Effector memory CD8-positive, alpha-beta T cell (primary cell): Measurements from ENCODE around the gene YPEL1.
"Not testable (repeated sequence)": the region's sequence is repeated elsewhere in the genome, so short reads cannot be mapped to it uniquely, and the experiment has no call there.

Source experiments
- ATAC-seq: fragments of 150-1000 bp; cut with Tn5 transposase; replicated peaks from 2 replicates; pipeline ENCODE4 v1.10.0; 2021; ENCODE audit warnings: mild to moderate bottlenecking, moderate library complexity
- DNase-seq, 3 experiments: peaks; one replicate each; pipeline ENCODE4 v3.0.0; 2021
- H3K27ac Mint-ChIP-seq, 2 donors: one replicate each; pipeline ENCODE4 v1.8.0; 2022; ENCODE audit warnings: mild to moderate bottlenecking in 2 of 2, mixed read lengths in 2 of 2, moderate library complexity in 2 of 2
- H3K27me3 Mint-ChIP-seq, 2 donors: one replicate each; pipeline ENCODE4 v1.8.0; 2022; ENCODE audit warnings: mixed read lengths in 2 of 2
- H3K36me3 Mint-ChIP-seq: one replicate; pipeline ENCODE4 v1.8.0; 2022; ENCODE audit warnings: mild to moderate bottlenecking, moderate library complexity, mixed read lengths; ENCODE audit not compliant: insufficient read depth
- H3K4me1 Mint-ChIP-seq, 2 donors: one replicate each; pipeline ENCODE4 v1.8.0; 2022; ENCODE audit warnings: low read depth in 2 of 2, mixed read lengths in 2 of 2
- H3K4me3 Mint-ChIP-seq, 2 donors: one replicate each; pipeline ENCODE4 v1.8.0; 2022; ENCODE audit warnings: mild to moderate bottlenecking in 2 of 2, mixed read lengths in 2 of 2, moderate library complexity in 2 of 2
- H3K9me3 Mint-ChIP-seq, 2 donors: one replicate each; pipeline ENCODE4 v1.8.0; 2022; ENCODE audit warnings: mixed read lengths in 2 of 2

YPEL1 gene

GRCh38 chr22:21725956-21726649 lies 9.5 kb downstream of the YPEL1 start:
- peaks cover 17 to 27% of the 10 kb centered on the region in 2 donors for H3K4me1 Mint-ChIP-seq
- ATAC-seq: no peak
- peak overlapping the region in 1 of 2 donors; percentile 79 for H3K27ac Mint-ChIP-seq

DNA sequence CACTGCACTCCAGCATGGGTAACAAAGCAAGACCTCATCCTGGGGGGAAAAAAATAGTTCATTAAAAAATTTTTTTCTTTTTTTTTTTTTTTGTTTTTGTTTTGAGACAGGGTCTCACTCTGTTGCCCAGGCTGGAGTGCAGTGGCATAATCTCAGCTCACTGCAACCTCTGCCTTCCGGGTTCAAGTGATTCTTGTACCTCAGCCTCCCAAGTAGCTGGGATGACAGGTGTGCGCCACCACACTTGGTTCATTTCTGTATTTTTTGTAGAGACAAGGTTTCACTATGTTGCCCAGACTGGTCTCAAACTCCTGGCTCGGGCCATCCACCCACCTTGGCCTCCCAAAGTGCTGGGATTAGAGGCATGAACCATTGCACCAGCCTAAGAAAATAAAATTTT lies 11.1 kb downstream of the YPEL1 start:
- DNase-seq, H3K9me3 Mint-ChIP-seq, H3K27ac Mint-ChIP-seq, H3K4me3 Mint-ChIP-seq, H3K27me3 Mint-ChIP-seq, ATAC-seq: not testable (repeated sequence)
- Mint-ChIP-seq H3K36me3 (peaks cover 27% of the 10 kb centered on the region), H3K4me1 (peaks cover 10 to 18% of the 10 kb centered on the region in 2 donors)

More at GRCh38 chr22:21725956-21726649, 9.5 kb downstream of the YPEL1 start:
- Mint-ChIP-seq H3K4me3 (peak overlapping the region; percentile 56), H3K36me3 (peaks cover 27% of the 10 kb centered on the region), H3K9me3 (no peaks in the 10 kb centered on the region), H3K27me3 (no peaks in the 10 kb centered on the region)
- DNase-seq: no peak

GRCh38 chr22:21721195-21721852 lies 14.3 kb downstream of the YPEL1 start:
- Mint-ChIP-seq H3K4me1 (peaks cover 14 to 20% of the 10 kb centered on the region in 2 donors), H3K36me3 (peaks cover 14% of the 10 kb centered on the region)
- not testable (repeated sequence) for H3K27ac Mint-ChIP-seq

DNA sequence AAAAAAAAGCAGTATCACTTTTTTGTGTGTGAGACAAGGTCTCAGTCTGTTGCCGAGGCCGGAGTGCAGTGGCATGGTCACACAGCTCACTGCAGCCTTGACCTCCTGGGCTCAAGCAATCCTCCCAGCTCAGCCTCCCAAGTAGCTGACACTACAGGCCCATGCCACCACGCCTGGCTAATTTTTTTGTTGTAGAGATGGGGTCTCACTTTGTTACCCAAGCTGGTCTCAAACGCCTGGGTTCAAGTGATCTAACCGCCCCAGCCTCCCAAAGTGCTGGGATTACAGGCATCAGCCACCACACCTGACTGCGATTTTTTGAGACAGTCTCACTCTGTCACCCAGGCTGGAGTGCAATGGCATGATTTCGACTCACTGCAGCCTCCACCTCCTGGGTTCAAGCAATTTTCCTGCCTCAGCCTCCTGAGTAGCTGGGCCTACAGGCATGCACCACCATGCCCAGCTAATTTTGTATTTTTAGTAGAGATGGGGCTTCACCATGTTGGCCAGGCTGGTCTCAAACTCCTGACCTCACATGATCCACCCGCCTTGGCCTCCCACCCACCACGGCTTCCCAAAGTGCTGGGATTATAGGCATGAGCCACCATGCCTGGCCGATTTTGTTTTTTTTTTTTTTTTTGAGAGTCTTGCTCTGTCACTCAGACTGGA lies 15.3 kb downstream of the YPEL1 start:
- not testable (repeated sequence) for H3K36me3 Mint-ChIP-seq, H3K27me3 Mint-ChIP-seq, H3K9me3 Mint-ChIP-seq, DNase-seq, ATAC-seq, H3K4me3 Mint-ChIP-seq
- Mint-ChIP-seq H3K27ac (peak overlapping the region; percentile 55 to 84), H3K4me1 (peaks cover 14 to 17% of the 10 kb centered on the region in 2 donors)

More at GRCh38 chr22:21721195-21721852, 14.3 kb downstream of the YPEL1 start:
- H3K4me3 Mint-ChIP-seq, H3K9me3 Mint-ChIP-seq, H3K27me3 Mint-ChIP-seq, ATAC-seq, DNase-seq: not testable (repeated sequence)

- no peak for ATAC-seq
- peak overlapping the region in 1 of 2 donors; percentile 1 for H3K4me3 Mint-ChIP-seq
- H3K9me3 Mint-ChIP-seq: no peaks in the 10 kb centered on the region
- peaks cover 9% of the 10 kb centered on the region for H3K36me3 Mint-ChIP-seq
- H3K4me1 Mint-ChIP-seq: peaks cover 14 to 16% of the 10 kb centered on the region in 2 donors
- H3K27ac Mint-ChIP-seq: peak overlapping the region; percentile 55 to 84
- DNase-seq: no peak
- no peaks in the 10 kb centered on the region for H3K27me3 Mint-ChIP-seq
Measured at GRCh38 chr22:21719024-21719423, 16.6 kb downstream of the YPEL1 start.

GRCh38 chr22:21718499-21718898 lies 17.1 kb downstream of the YPEL1 start:
- Mint-ChIP-seq H3K27ac (peak overlapping the region; percentile 55 to 84), H3K4me3 (no peak overlapping the region), H3K36me3 (peaks cover 5% of the 10 kb centered on the region), H3K27me3 (no peaks in the 10 kb centered on the region), H3K4me1 (peaks cover 16 to 19% of the 10 kb centered on the region in 2 donors), H3K9me3 (no peaks in the 10 kb centered on the region)
- DNase-seq: no peak
- no peak for ATAC-seq

DNA sequence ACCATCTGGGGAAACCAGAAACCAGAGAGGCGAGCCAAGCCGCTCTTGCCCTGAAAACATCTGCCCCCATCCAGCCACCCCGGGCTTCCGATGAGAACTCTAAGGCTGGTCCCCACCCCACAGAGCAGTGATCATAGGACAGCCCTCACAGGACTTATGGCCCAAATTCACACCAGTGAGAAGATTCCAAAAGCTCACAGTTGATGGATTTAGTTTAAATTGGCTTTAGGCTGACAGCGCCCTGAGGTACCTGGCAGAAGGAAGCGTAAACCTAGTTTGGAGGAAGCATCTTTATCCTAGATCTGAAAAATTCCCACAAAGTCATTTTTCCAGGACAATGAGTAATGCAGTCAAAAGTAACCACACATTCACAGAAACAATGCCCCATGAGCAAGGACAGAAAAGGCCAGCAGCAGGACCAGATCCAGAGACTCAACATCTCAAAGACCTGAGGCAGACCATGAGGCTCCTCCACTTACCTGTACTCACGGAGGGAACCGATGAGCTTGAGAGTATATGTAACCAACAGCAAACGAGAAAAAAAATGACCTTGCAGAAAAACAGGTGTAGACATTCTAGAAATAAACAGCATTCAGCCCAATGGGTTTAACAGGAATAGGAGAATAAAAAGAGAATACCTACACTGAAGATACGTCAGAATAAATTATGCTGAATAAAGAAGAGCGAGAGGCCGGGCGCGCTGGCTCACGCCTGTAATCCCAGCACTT lies 19.0 kb downstream of the YPEL1 start:
- DNase-seq, H3K9me3 Mint-ChIP-seq, H3K27me3 Mint-ChIP-seq, ATAC-seq, H3K36me3 Mint-ChIP-seq, H3K4me3 Mint-ChIP-seq: not testable (repeated sequence)
- Mint-ChIP-seq H3K4me1 (peaks cover 24 to 27% of the 10 kb centered on the region in 2 donors), H3K27ac (peak overlapping the region; percentile 20 to 64)

DNA sequence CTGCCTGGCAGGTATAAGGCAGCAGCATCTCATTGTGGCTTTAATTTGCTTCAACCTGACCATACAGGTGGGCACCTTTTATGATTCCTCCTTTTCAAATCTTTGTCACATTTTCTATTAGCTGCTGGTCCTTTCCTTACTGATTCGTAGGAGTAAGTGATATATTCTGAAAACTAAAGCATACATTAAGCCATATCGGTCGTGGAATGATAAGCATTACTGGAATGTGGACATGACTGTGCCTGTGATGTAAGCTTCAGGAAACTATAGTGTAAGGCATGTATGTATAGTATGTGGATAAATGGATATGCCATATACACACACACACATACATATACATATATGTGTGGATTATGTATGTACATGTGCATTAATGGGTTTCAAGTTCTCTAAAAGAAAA lies 20.8 kb downstream of the YPEL1 start:
- H3K27ac Mint-ChIP-seq: no peak overlapping the region
- peaks cover 12% of the 10 kb centered on the region for H3K36me3 Mint-ChIP-seq
- peaks cover 24 to 27% of the 10 kb centered on the region in 2 donors for H3K4me1 Mint-ChIP-seq
- no peak overlapping the region for H3K4me3 Mint-ChIP-seq
- DNase-seq (no peak), ATAC-seq (no peak)
- H3K27me3 Mint-ChIP-seq: no peaks in the 10 kb centered on the region
- no peaks in the 10 kb centered on the region for H3K9me3 Mint-ChIP-seq

- no peak overlapping the region for H3K4me3 Mint-ChIP-seq
- H3K4me1 Mint-ChIP-seq: peaks cover 21 to 25% of the 10 kb centered on the region in 2 donors
- ATAC-seq (no peak), DNase-seq (no peak)
- peaks cover 17% of the 10 kb centered on the region for H3K36me3 Mint-ChIP-seq
- no peaks in the 10 kb centered on the region for H3K27me3 Mint-ChIP-seq
- no peak overlapping the region for H3K27ac Mint-ChIP-seq
- no peaks in the 10 kb centered on the region for H3K9me3 Mint-ChIP-seq
Measured at GRCh38 chr22:21714059-21714770, 21.4 kb downstream of the YPEL1 start.

- Mint-ChIP-seq H3K4me1 (peaks cover 16 to 22% of the 10 kb centered on the region in 2 donors), H3K27ac (peak overlapping the region; percentile 3 to 68), H3K4me3 (no peak overlapping the region), H3K27me3 (no peaks in the 10 kb centered on the region), H3K9me3 (no peaks in the 10 kb centered on the region), H3K36me3 (peaks cover 21% of the 10 kb centered on the region)
- ATAC-seq: no peak
- no peak for DNase-seq
Measured at GRCh38 chr22:21713428-21714058, 22.1 kb downstream of the YPEL1 start.

DNA sequence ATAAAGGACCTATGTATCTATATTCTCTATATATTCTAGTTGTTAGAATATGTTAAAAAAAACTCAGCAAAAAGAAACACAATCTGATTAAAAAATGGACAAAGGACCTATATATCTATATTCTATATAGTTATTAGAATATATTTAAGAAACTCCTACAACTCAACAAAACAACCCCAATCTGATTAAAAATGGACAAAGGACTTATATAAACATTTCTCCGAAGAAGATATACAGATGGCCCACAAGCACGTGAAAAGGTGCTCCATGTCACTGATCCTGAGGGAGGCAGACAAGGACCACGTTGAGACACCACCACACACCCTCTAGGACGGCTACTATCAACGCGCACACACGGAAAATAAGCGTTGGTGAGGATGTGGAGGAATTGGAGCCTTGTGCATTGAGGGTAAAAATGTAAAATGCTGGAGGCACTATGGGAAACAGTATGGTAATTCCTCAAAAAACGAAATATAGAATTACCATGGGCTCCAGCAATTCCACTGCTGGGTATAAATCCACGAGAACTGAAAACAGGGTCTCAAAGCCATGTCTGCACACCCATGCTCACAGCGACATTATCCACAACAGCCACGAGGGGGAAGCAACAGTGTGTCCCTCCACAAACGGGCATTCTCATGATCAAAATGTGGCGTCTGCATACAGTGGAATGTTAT lies 22.7 kb downstream of the YPEL1 start:
- peak; percentile 96 for ATAC-seq
- H3K9me3 Mint-ChIP-seq: no peaks in the 10 kb centered on the region
- peak; percentile 54 to 66 (median 54) for DNase-seq
- peak overlapping the region; percentile 3 to 68 for H3K27ac Mint-ChIP-seq
- peaks cover 15 to 21% of the 10 kb centered on the region in 2 donors for H3K4me1 Mint-ChIP-seq
- H3K27me3 Mint-ChIP-seq: no peaks in the 10 kb centered on the region
- no peak overlapping the region for H3K4me3 Mint-ChIP-seq
- H3K36me3 Mint-ChIP-seq: peaks cover 21% of the 10 kb centered on the region

GRCh38 chr22:21711851-21712250 lies 23.7 kb downstream of the YPEL1 start:
- Mint-ChIP-seq H3K27ac (no peak overlapping the region), H3K4me1 (peaks cover 10 to 14% of the 10 kb centered on the region in 2 donors), H3K36me3 (peaks cover 25% of the 10 kb centered on the region), H3K27me3 (no peaks in the 10 kb centered on the region), H3K4me3 (no peak overlapping the region), H3K9me3 (no peaks in the 10 kb centered on the region)
- no peak for DNase-seq
- no peak for ATAC-seq
